Measurements from ENCODE around the gene TIE1.

The TIE1 gene

DNA sequence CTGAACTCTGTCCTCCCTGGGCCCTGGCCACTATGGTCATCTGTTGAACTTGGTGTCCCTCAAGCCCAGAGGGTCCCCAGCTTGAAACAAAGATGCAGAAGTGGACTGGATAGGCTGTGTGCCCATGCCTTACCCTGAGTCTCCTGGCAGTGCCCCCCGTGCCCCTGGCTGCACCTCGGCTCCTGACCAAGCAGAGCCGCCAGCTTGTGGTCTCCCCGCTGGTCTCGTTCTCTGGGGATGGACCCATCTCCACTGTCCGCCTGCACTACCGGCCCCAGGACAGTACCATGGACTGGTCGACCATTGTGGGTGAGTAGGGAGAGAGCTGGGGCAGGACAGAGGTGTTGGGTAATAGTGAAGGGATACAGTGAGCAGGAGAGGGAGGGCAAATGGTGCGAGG is 10.7 kb downstream of the TIE1 start:
- Histone ChIP-seq H3K4me3 (ENCODE audit: low read length) (no peak overlapping the region), H3K36me3 (ENCODE audit: control insufficient read depth, insufficient read depth, low read length) (no peaks in the 10 kb centered on the region), H3K9me3 (ENCODE audit: control insufficient read depth, low read length) (no peaks in the 10 kb centered on the region)

DNA sequence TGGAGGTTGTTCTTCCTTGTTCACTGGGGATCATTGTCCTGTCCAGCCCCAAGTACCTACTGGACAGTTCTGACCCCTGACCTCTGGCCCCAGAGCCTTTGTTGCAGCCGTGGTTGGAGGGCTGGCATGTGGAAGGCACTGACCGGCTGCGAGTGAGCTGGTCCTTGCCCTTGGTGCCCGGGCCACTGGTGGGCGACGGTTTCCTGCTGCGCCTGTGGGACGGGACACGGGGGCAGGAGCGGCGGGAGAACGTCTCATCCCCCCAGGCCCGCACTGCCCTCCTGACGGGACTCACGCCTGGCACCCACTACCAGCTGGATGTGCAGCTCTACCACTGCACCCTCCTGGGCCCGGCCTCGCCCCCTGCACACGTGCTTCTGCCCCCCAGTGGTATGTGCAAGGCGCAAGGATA is 11.4 kb downstream of the TIE1 start:
- Histone ChIP-seq H3K9ac (ENCODE audit: low read length) (no peak overlapping the region), H3K4me1 (ENCODE audit: control insufficient read depth, insufficient read depth, low read length) (peaks cover 13% of the 10 kb centered on the region), H3K4me3 (ENCODE audit: low read length) (no peak overlapping the region), H3K27me3 (ENCODE audit: control insufficient read depth, insufficient read depth, low read length) (no peaks in the 10 kb centered on the region), H3K36me3 (ENCODE audit: control insufficient read depth, insufficient read depth, low read length) (no peaks in the 10 kb centered on the region), H3K9me3 (ENCODE audit: control insufficient read depth, low read length) (no peaks in the 10 kb centered on the region)

More for the DNA sequence above, 10.7 kb downstream of the TIE1 start:
- H3K4me1 ChIP-seq (ENCODE audit: control insufficient read depth, insufficient read depth, low read length) = peaks cover 19% of the 10 kb centered on the region
- no peak overlapping the region for H3K9ac ChIP-seq (ENCODE audit: low read length)
- H3K27me3 ChIP-seq (ENCODE audit: control insufficient read depth, insufficient read depth, low read length) = no peaks in the 10 kb centered on the region

DNA sequence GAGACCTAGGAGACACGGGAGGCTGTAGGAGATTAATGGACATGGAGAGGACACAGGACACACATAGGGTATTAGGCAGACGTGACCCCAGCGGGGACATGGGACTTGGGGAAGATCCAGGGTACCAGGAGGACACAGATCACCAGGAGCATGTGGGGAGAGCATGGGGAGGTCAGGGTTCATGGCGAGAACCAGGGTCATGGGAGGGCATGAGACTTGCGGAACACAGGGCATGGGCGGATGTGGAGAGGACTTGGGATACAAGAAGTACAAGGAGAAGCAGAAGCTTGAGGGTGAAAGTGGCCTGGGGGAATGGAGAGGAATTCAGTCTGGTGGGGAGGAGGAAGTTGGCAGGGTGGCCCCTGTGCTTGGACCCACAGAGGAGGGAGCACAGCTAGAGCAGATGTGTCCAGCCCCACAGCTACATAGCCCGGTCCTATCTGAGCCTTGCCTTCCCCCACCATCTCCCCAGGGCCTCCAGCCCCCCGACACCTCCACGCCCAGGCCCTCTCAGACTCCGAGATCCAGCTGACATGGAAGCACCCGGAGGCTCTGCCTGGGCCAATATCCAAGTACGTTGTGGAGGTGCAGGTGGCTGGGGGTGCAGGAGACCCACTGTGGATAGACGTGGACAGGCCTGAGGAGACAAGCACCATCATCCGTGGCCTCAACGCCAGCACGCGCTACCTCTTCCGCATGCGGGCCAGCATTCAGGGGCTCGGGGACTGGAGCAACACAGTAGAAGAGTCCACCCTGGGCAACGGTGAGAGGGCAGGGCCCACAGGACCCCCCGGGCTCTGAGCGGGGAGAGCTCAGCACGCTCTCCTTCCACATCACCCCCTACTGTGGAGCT is 12.1 kb downstream of the TIE1 start:
- H3K9me3 ChIP-seq (ENCODE audit: control insufficient read depth, low read length) = no peaks in the 10 kb centered on the region

DNA sequence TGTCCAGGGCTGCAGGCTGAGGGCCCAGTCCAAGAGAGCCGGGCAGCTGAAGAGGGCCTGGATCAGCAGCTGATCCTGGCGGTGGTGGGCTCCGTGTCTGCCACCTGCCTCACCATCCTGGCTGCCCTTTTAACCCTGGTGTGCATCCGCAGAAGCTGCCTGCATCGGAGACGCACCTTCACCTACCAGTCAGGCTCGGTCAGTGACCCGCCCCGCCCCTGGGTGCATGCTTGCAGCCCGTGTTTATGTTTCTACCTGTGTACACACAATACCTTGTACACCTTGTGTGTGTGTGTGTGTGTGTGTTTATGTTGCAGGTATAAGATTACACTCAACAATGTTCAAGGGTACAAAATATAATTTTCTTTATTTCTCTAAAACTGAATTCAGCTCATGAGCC is 13.0 kb downstream of the TIE1 start:
- Histone ChIP-seq H3K27me3 (ENCODE audit: control insufficient read depth, insufficient read depth, low read length) (no peaks in the 10 kb centered on the region), H3K4me3 (ENCODE audit: low read length) (no peak overlapping the region), H3K4me1 (ENCODE audit: control insufficient read depth, insufficient read depth, low read length) (peaks cover 13% of the 10 kb centered on the region), H3K36me3 (ENCODE audit: control insufficient read depth, insufficient read depth, low read length) (no peaks in the 10 kb centered on the region), H3K9me3 (ENCODE audit: control insufficient read depth, low read length) (no peaks in the 10 kb centered on the region), H3K9ac (ENCODE audit: low read length) (no peak overlapping the region)

More for the DNA sequence above, 12.1 kb downstream of the TIE1 start:
- H3K9ac ChIP-seq (ENCODE audit: low read length) = no peak overlapping the region
- H3K4me3 ChIP-seq (ENCODE audit: low read length) = no peak overlapping the region
- peaks cover 13% of the 10 kb centered on the region for H3K4me1 ChIP-seq (ENCODE audit: control insufficient read depth, insufficient read depth, low read length)
- no peaks in the 10 kb centered on the region for H3K27me3 ChIP-seq (ENCODE audit: control insufficient read depth, insufficient read depth, low read length)
- H3K36me3 ChIP-seq (ENCODE audit: control insufficient read depth, insufficient read depth, low read length) = no peaks in the 10 kb centered on the region

DNA sequence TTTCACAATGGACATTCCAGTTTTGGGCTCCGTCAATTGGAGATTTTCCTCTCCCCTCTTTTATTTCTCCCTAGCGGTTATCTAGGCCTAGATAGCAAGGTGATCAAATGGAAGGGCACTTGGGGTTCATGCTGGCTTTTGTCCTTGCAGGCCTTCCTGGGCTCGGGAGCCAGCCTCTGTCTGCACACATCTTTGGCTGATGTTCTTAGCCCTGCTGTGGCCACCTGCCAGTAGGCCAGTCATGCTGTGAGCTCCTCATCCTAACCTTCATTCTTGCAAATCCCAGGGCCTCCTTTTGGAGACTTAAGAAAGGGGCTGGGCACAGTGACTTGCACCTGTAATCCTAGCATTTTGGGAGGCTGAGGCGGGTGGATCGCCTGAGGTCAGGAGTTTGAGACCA is 13.5 kb downstream of the TIE1 start:
- no peak overlapping the region for H3K9ac ChIP-seq (ENCODE audit: low read length)
- no peaks in the 10 kb centered on the region for H3K27me3 ChIP-seq (ENCODE audit: control insufficient read depth, insufficient read depth, low read length)
- no peak overlapping the region for H3K4me3 ChIP-seq (ENCODE audit: low read length)
- peaks cover 13% of the 10 kb centered on the region for H3K4me1 ChIP-seq (ENCODE audit: control insufficient read depth, insufficient read depth, low read length)
- no peaks in the 10 kb centered on the region for H3K36me3 ChIP-seq (ENCODE audit: control insufficient read depth, insufficient read depth, low read length)
- no peaks in the 10 kb centered on the region for H3K9me3 ChIP-seq (ENCODE audit: control insufficient read depth, low read length)

DNA sequence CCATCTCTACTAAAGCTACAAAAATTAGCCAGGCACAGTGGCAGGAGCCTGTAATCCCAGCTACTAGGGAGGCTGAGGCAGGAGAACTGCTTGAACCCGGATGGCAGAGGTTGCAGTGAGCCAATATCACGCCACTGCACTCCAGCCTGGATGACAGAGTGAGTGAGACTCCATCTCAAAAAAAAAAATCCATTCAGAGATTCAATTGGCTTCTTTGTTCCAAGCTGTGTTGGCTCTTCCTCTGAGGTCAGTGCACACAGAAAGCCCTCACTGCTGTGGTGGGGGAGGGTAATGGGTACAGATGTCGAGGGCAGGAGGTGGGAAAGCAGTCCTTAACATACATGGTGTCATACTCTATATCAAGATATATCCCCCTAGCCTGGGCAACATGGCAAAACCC is 14.7 kb downstream of the TIE1 start:
- no peaks in the 10 kb centered on the region for H3K36me3 ChIP-seq (ENCODE audit: control insufficient read depth, insufficient read depth, low read length)
- no peaks in the 10 kb centered on the region for H3K27me3 ChIP-seq (ENCODE audit: control insufficient read depth, insufficient read depth, low read length)
- H3K9me3 ChIP-seq (ENCODE audit: control insufficient read depth, low read length) = no peaks in the 10 kb centered on the region
- peaks cover 13% of the 10 kb centered on the region for H3K4me1 ChIP-seq (ENCODE audit: control insufficient read depth, insufficient read depth, low read length)
- no peak overlapping the region for H3K4me3 ChIP-seq (ENCODE audit: low read length)
- no peak overlapping the region for H3K9ac ChIP-seq (ENCODE audit: low read length)

DNA sequence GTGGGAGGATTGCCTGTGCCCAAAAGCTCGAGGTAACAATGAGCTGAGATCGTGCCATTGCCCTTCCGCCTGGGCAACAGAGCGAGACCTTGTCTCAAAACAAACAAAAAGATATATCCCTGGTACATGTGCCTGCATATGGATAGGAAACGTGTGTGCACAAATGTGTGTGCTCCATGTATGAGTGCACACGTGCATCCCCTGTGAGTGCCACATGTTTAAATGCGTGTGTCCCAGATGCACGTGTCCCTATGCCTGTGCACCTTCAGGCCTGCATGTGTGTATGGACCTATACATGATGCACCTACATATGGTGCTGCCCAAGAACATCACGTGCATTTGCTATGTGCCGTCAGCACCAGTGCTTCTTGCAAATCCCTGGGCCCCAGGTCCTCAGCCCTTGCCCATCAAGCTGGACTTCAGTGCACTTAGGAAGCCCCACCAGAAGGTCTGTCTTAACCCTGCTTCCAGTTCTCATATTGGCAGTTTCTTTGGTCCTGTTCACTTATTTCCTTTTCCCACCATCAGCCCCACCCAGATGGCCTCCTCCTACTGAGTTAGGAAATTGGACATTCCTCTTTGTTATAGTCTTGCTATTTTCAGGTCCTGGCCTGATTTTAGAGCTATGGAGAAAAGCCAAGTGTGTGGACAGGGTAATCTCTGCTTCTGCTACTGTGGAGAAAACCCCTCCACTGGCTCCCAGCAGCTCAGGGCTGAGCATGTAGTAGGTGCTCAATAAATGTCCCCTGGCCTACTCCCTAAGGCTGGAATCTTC is 15.4 kb downstream of the TIE1 start:
- no peak overlapping the region for H3K9ac ChIP-seq (ENCODE audit: low read length)
- H3K4me3 ChIP-seq (ENCODE audit: low read length) = no peak overlapping the region
- H3K27me3 ChIP-seq (ENCODE audit: control insufficient read depth, insufficient read depth, low read length) = no peaks in the 10 kb centered on the region
- peaks cover 13% of the 10 kb centered on the region for H3K4me1 ChIP-seq (ENCODE audit: control insufficient read depth, insufficient read depth, low read length)
- no peaks in the 10 kb centered on the region for H3K36me3 ChIP-seq (ENCODE audit: control insufficient read depth, insufficient read depth, low read length)
- no peaks in the 10 kb centered on the region for H3K9me3 ChIP-seq (ENCODE audit: control insufficient read depth, low read length)

DNA sequence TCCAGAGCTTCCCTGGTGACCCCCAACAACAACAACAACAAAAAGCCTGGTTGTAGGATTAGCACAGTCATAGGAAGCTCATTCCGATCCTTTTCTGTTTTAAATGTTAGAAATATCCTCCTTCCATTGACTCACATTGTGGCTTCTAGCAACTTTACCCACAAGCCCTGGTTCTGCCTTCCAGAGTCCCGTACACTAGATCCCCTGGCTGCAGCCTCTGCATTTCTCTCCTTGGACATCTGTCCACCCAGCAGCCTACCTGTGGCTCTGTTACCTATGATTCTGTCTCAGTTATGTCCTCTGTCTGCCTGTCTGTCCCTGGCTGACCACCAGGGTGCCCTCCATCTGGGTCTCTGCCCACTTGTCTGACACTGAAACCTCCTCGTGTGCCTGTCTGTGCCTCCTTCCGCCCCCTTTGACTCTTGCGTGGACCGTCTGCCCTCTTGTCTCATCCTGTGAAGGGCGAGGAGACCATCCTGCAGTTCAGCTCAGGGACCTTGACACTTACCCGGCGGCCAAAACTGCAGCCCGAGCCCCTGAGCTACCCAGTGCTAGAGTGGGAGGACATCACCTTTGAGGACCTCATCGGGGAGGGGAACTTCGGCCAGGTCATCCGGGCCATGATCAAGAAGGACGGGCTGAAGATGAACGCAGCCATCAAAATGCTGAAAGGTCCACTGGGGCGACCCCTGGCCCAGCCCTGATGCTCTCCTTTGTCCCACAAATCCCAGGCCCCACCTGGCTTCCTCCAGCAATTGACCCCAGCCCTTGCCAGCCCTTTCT is 16.1 kb downstream of the TIE1 start:
- H3K4me3 ChIP-seq (ENCODE audit: low read length) = no peak overlapping the region
- H3K9me3 ChIP-seq (ENCODE audit: control insufficient read depth, low read length) = no peaks in the 10 kb centered on the region
- H3K9ac ChIP-seq (ENCODE audit: low read length) = no peak overlapping the region
- H3K36me3 ChIP-seq (ENCODE audit: control insufficient read depth, insufficient read depth, low read length) = no peaks in the 10 kb centered on the region
- H3K4me1 ChIP-seq (ENCODE audit: control insufficient read depth, insufficient read depth, low read length) = peaks cover 13% of the 10 kb centered on the region
- H3K27me3 ChIP-seq (ENCODE audit: control insufficient read depth, insufficient read depth, low read length) = no peaks in the 10 kb centered on the region

DNA sequence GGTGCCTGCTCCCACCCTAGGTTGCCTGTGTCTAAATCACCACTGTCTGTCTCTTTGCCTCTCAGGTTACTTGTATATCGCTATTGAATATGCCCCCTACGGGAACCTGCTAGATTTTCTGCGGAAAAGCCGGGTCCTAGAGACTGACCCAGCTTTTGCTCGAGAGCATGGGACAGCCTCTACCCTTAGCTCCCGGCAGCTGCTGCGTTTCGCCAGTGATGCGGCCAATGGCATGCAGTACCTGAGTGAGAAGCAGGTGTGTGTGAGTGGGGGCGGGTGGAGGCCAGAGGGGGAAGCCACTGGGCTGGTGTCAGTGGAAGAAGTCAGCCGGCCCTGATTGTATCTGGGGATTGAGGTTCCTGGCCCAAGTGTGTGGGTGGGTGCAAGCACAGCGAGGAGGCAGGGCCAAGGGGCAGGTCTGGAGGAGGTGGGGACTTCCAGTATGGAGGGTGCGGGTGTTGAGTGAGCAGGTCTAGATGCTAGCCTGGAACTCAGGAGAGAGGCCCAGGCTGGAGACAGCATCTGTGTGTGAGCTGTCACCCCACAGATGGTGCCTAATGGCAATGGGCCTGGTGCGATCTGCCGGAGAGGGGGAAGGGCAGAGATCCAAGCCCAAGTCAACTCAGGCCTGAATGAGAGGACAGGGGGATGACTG is 17.2 kb downstream of the TIE1 start:
- Histone ChIP-seq H3K36me3 (ENCODE audit: control insufficient read depth, insufficient read depth, low read length) (no peaks in the 10 kb centered on the region), H3K4me3 (ENCODE audit: low read length) (no peak overlapping the region), H3K9me3 (ENCODE audit: control insufficient read depth, low read length) (no peaks in the 10 kb centered on the region), H3K9ac (ENCODE audit: low read length) (no peak overlapping the region), H3K27me3 (ENCODE audit: control insufficient read depth, insufficient read depth, low read length) (no peaks in the 10 kb centered on the region), H3K4me1 (ENCODE audit: control insufficient read depth, insufficient read depth, low read length) (peaks cover 13% of the 10 kb centered on the region)

DNA sequence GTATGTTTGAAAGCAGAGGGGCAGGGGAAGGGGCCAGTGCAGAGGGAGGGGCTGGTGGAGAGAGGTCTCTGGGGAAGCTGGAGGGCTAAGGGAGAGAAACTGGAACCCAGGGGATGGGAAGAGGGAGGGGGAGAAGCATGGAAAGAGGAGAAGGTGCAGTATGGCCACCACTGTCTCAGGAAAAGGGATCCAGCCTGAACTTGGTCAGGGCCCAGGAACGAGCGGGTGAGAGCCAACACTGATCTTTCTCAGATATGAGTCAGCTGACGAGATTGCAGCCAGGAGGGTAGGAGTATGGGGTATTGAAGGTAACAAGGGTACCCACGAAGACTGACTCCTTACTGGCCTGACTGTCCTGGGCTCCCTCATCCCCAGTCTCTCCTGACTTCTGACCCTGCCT is 18.0 kb downstream of the TIE1 start:
- Histone ChIP-seq H3K9ac (ENCODE audit: low read length) (no peak overlapping the region), H3K36me3 (ENCODE audit: control insufficient read depth, insufficient read depth, low read length) (no peaks in the 10 kb centered on the region), H3K4me3 (ENCODE audit: low read length) (no peak overlapping the region), H3K9me3 (ENCODE audit: control insufficient read depth, low read length) (no peaks in the 10 kb centered on the region), H3K4me1 (ENCODE audit: control insufficient read depth, insufficient read depth, low read length) (peaks cover 5% of the 10 kb centered on the region), H3K27me3 (ENCODE audit: control insufficient read depth, insufficient read depth, low read length) (no peaks in the 10 kb centered on the region)

DNA sequence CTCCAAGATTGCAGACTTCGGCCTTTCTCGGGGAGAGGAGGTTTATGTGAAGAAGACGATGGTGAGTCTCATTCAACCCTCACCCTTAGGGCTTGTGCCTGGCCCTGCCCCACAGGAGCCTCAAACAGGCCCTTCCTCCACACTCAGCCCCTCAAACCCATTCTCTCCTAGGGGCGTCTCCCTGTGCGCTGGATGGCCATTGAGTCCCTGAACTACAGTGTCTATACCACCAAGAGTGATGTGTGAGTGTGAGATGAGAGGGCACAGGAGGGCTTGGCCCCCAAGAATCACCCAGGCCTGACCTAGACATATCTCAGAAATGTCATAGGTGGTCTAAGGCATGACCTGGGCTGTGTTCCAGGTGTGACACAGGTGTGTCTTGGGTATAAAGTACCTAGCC is 18.5 kb downstream of the TIE1 start:
- Histone ChIP-seq H3K27me3 (ENCODE audit: control insufficient read depth, insufficient read depth, low read length) (no peaks in the 10 kb centered on the region), H3K4me1 (ENCODE audit: control insufficient read depth, insufficient read depth, low read length) (peaks cover under 1% of the 10 kb centered on the region), H3K4me3 (ENCODE audit: low read length) (no peak overlapping the region), H3K9ac (ENCODE audit: low read length) (no peak overlapping the region), H3K9me3 (ENCODE audit: control insufficient read depth, low read length) (no peaks in the 10 kb centered on the region), H3K36me3 (ENCODE audit: control insufficient read depth, insufficient read depth, low read length) (no peaks in the 10 kb centered on the region)

All from mucosa of stomach (tissue), 1 donor.